ENCODE measurements around the gene KCNJ5.

The KCNJ5 gene

GRCh38 chr11:128934351-128934750 lies 43.2 kb downstream of the KCNJ5 start:
- no peak for DNase-seq

GRCh38 chr11:128934926-128935325 lies 43.8 kb downstream of the KCNJ5 start:
- DNase-seq, result no peak

GRCh38 chr11:128936606-128937251 lies 45.6 kb downstream of the KCNJ5 start:
- DNase-seq, result no peak

- DNase-seq, result no peak
Measured at GRCh38 chr11:128937480-128937879, 46.3 kb downstream of the KCNJ5 start.

- DNase-seq, result no peak
Measured at GRCh38 chr11:128938156-128938885, 47.2 kb downstream of the KCNJ5 start.

GRCh38 chr11:128939591-128939990 lies 48.4 kb downstream of the KCNJ5 start:
- DNase-seq, result no peak

GRCh38 chr11:128940156-128940555 lies 49.0 kb downstream of the KCNJ5 start:
- DNase-seq, result no peak

GRCh38 chr11:128940603-128941002 lies 49.4 kb downstream of the KCNJ5 start:
- DNase-seq, result no peak

GRCh38 chr11:128941110-128941509 lies 50.0 kb downstream of the KCNJ5 start:
- DNase-seq, result no peak

GRCh38 chr11:128941573-128942271 lies 50.6 kb downstream of the KCNJ5 start:
- DNase-seq, result no peak

GRCh38 chr11:128942272-128942612 lies 51.1 kb downstream of the KCNJ5 start:
- DNase-seq, result no peak

- DNase-seq, result no peak
Measured at GRCh38 chr11:128942817-128943427, 51.8 kb downstream of the KCNJ5 start, which contains the start of gene TP53AIP1. Gene TP53AIP1, minus strand, starts transcription at chr11:128942871. Its CDS starts 5,053 bp downstream, at chr11:128937818.

GRCh38 chr11:128943428-128943976 lies 52.3 kb downstream of the KCNJ5 start:
- DNase-seq, result no peak

- no peak for DNase-seq
Measured at GRCh38 chr11:128946648-128947047, 55.5 kb downstream of the KCNJ5 start.

- no peak for DNase-seq
Measured at GRCh38 chr11:128947773-128948172, 56.6 kb downstream of the KCNJ5 start.

GRCh38 chr11:128948583-128948982 lies 57.4 kb downstream of the KCNJ5 start:
- no peak for DNase-seq

GRCh38 chr11:128949791-128950454 lies 58.8 kb downstream of the KCNJ5 start:
- DNase-seq, result no peak

GRCh38 chr11:128953151-128953550 lies 62.0 kb downstream of the KCNJ5 start:
- DNase-seq, result no peak

GRCh38 chr11:128955636-128956035 lies 64.5 kb downstream of the KCNJ5 start:
- DNase-seq, result no peak

- DNase-seq, result no peak
Measured at GRCh38 chr11:128956401-128957201, 65.4 kb downstream of the KCNJ5 start.

GRCh38 chr11:128957202-128957482 lies 66.0 kb downstream of the KCNJ5 start:
- no peak for DNase-seq

- DNase-seq, result no peak
Measured at GRCh38 chr11:128961645-128962044, 70.5 kb downstream of the KCNJ5 start.
